Stomach smooth muscle (tissue), 2 donors: ENCODE data around the gene ZNF236.
A peak's percentile ranks its signal among the peaks of the same experiment; 100 is the strongest.
"Not testable (repeated sequence)": the region's sequence is repeated elsewhere in the genome, so short reads cannot be mapped to it uniquely, and the experiment has no call there.

Experiments used
- H3K27ac ChIP-seq: one replicate; pipeline ENCODE4 v1.7.0; 2013; ENCODE audit warnings: mild to moderate bottlenecking, low read length, inconsistent platforms
- H3K27me3 ChIP-seq, 2 donors: one replicate each; pipeline ENCODE4 v1.7.0; 2013; ENCODE audit warnings: low read length in 2 of 2; ENCODE audit not compliant: insufficient read depth in 2 of 2, control insufficient read depth in 1 of 2
- H3K36me3 ChIP-seq, 2 donors: one replicate each; pipeline ENCODE4 v1.7.0; 2013; ENCODE audit warnings: low read length in 2 of 2; ENCODE audit not compliant: control insufficient read depth in 2 of 2, insufficient read depth in 2 of 2
- H3K4me1 ChIP-seq: one replicate; pipeline ENCODE4 v1.7.0; 2013; ENCODE audit warnings: low read length; ENCODE audit not compliant: control insufficient read depth, insufficient read depth
- H3K4me3 ChIP-seq, 2 donors: one replicate each; pipeline ENCODE4 v1.7.0; 2013; ENCODE audit warnings: low read length in 2 of 2
- H3K9ac ChIP-seq, 2 donors: one replicate each; pipeline ENCODE4 v1.7.0; 2013; ENCODE audit warnings: low read length in 2 of 2, mild to moderate bottlenecking in 1 of 2
- H3K9me3 ChIP-seq, 2 donors: one replicate each; pipeline ENCODE4 v1.7.0; 2013; ENCODE audit warnings: low read length in 2 of 2; ENCODE audit not compliant: control insufficient read depth in 2 of 2
- donor health status: healthy.
- donor health status: Pancreatic carcinoma.

The ZNF236 gene

GRCh38 chr18:76803413-76803812 is 18.9 kb upstream of the ZNF236 start:
- H3K4me1 ChIP-seq: peaks cover 7% of the 10 kb centered on the region
- no peak overlapping the region for H3K27ac ChIP-seq
- no peak overlapping the region for H3K9ac ChIP-seq
- H3K9me3 ChIP-seq: no peaks in the 10 kb centered on the region
- peak overlapping the region in 1 of 2 donors; percentile 54 for H3K4me3 ChIP-seq
- H3K36me3 ChIP-seq: no peaks in the 10 kb centered on the region
- H3K27me3 ChIP-seq: no peaks in the 10 kb centered on the region

DNA sequence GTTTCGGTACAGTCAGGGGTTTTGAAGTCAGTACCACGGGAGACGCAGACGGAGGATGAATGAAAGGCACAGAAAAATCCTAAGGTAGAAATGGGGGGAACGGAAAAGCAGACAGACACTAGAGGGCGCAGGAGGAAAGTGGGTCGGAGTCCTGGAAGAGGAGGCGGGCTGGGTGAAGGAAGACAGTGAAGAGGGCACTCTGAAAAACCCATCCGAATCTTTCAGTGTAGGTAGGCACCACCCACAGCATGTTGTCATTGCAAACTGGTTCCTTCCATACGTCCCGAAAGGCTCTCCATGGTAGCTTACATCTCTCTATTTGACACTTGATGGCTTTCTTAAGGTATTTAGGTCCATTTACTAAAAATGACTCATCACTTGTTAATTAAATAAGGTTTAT is 18.5 kb upstream of the ZNF236 start:
- Histone ChIP-seq H3K36me3 (no peaks in the 10 kb centered on the region), H3K27ac (no peak overlapping the region), H3K9me3 (no peaks in the 10 kb centered on the region), H3K4me3 (peak overlapping the region in 1 of 2 donors; percentile 54), H3K27me3 (no peaks in the 10 kb centered on the region), H3K9ac (no peak overlapping the region), H3K4me1 (peaks cover 7% of the 10 kb centered on the region)

DNA sequence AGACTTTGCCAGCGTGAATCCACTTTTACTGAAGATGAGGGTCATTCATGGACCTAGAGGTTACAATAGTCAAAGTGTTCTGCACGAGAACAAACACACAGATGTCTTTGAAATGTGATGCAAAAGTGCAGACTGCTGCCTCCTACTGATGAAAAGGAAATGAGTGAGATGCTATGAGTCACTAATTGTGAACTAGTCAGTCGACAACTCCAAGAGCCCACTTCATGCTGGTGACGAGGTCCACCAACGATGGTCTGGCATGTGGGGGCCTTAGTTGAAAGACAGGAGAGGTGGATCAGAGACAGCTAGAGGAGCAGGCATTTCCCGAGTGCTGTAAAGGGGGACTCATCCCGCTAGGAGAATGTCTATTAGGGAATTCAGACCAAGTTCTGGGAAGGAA is 17.1 kb upstream of the ZNF236 start:
- H3K9ac ChIP-seq: no peak overlapping the region
- no peaks in the 10 kb centered on the region for H3K9me3 ChIP-seq
- H3K4me1 ChIP-seq: peaks cover 7% of the 10 kb centered on the region
- no peak overlapping the region for H3K27ac ChIP-seq
- H3K36me3 ChIP-seq: no peaks in the 10 kb centered on the region
- H3K4me3 ChIP-seq: no peak overlapping the region
- H3K27me3 ChIP-seq: no peaks in the 10 kb centered on the region

DNA sequence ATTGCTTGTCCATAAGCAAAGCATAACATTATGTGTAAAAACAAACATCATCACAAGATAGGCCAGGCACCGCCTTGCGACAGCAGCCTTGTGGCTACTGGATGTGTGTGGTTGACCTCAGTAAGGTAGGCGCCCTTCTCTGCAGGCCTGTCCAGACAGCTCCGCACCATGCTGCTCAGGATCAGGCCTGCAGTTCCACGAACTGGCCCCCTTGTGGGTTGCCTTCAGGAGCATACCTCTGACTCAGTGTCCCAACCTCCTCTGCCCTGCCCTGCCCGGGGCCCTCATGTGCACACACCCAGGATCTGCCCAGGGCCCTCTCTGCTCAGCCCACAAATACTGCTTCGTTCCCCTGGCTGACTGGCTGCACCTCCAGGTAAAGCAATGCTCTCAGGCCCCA is 16.1 kb upstream of the ZNF236 start:
- no peak overlapping the region for H3K9ac ChIP-seq
- H3K9me3 ChIP-seq: no peaks in the 10 kb centered on the region
- H3K36me3 ChIP-seq: no peaks in the 10 kb centered on the region
- no peak overlapping the region for H3K4me3 ChIP-seq
- H3K27ac ChIP-seq: no peak overlapping the region
- H3K4me1 ChIP-seq: peaks cover 7% of the 10 kb centered on the region
- no peaks in the 10 kb centered on the region for H3K27me3 ChIP-seq

DNA sequence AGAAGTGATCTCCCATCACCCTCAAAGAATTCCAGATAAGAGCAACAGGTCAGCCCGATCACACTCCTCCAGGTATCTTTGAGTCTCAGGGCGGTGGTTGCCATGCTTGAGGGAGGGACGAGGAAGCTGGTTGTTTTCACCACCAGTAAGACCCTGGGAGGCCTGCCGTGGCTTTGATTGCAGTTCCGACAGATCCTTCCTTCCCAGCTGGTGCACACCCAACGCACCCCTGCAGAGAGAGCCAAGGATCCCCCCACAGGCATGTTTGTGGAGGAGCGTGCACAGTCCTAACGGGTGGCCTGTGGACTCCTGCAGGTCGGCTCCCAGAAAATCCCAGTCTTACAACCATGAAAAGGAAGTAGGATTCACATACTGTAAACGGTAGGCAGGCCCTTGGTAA is 13.8 kb upstream of the ZNF236 start:
- peaks cover 1% of the 10 kb centered on the region for H3K4me1 ChIP-seq
- no peaks in the 10 kb centered on the region for H3K36me3 ChIP-seq
- H3K9ac ChIP-seq: no peak overlapping the region
- no peaks in the 10 kb centered on the region for H3K27me3 ChIP-seq
- no peak overlapping the region for H3K4me3 ChIP-seq
- H3K9me3 ChIP-seq: no peaks in the 10 kb centered on the region
- no peak overlapping the region for H3K27ac ChIP-seq

DNA sequence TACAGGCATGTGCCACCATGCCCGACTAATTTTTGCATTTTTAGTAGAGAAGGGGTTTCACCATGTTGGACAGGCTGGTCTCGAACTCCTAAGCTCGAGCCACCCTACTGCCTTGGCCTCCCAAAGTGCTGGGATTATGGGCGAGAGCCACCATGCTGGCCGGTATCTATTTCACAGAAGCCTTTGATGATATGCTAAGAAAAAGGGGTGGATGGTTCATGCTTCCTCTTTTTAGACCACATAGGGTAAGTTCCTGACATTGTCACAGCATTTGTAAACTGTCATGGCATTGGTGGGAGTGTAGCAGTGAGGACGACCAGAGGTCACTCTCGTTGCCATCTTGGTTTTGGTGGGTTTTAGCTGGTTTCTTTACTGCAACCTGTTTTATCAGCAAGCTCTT is 10.8 kb upstream of the ZNF236 start:
- H3K9ac ChIP-seq, H3K4me1 ChIP-seq, H3K36me3 ChIP-seq, H3K4me3 ChIP-seq, H3K9me3 ChIP-seq, H3K27ac ChIP-seq, H3K27me3 ChIP-seq: not testable (repeated sequence)

GRCh38 chr18:76814256-76814655 is 8.1 kb upstream of the ZNF236 start:
- Histone ChIP-seq H3K9ac (no peak overlapping the region), H3K9me3 (no peaks in the 10 kb centered on the region), H3K27ac (no peak overlapping the region), H3K27me3 (no peaks in the 10 kb centered on the region), H3K4me1 (no peaks in the 10 kb centered on the region), H3K36me3 (peaks cover 0 to 3% of the 10 kb centered on the region in 2 donors), H3K4me3 (no peak overlapping the region)

GRCh38 chr18:76816127-76816526 is 6.2 kb upstream of the ZNF236 start:
- H3K9ac ChIP-seq: no peak overlapping the region
- no peak overlapping the region for H3K27ac ChIP-seq
- peaks cover 9% of the 10 kb centered on the region for H3K4me1 ChIP-seq
- H3K27me3 ChIP-seq: no peaks in the 10 kb centered on the region
- H3K9me3 ChIP-seq: no peaks in the 10 kb centered on the region
- H3K36me3 ChIP-seq: peaks cover 0 to 3% of the 10 kb centered on the region in 2 donors
- no peak overlapping the region for H3K4me3 ChIP-seq

DNA sequence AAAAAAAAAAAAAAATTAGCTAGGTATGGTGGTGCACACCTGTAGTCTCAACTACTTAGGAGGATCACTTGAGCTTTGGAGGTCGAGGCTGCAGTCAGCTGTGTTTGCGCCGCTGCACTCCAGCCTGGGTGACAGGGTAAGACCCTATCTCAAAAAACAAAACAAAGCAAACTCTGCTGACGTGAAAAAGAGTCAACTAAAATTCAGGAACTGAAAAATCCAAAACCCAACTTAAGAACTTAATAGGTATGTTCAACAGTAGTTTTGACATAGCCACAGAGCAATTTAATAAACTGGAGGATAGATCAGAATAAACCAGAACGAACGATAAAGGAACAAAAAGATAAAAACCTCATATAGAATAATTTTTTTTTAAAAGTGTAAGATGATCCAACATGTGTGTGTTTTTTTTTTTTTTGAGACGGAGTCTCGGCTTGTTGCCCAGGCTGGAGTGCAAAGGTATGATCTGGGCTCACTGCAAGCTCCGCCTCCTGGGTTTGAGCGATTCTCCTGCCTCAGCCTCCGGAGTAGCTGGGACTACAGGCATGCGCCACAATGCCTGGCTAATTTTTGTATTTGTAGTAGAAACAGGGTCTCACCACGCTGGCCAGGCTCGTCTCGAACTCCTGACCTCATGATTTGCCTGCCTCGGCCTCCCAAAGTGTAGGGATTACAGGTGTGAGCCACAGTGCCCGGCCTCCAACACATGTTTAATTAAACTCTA is 4.3 kb upstream of the ZNF236 start:
- H3K27ac ChIP-seq: no peak overlapping the region
- no peak overlapping the region for H3K4me3 ChIP-seq
- peaks cover 0 to 3% of the 10 kb centered on the region in 2 donors for H3K36me3 ChIP-seq
- no peaks in the 10 kb centered on the region for H3K27me3 ChIP-seq
- no peaks in the 10 kb centered on the region for H3K9me3 ChIP-seq
- H3K4me1 ChIP-seq: peaks cover 13% of the 10 kb centered on the region
- no peak overlapping the region for H3K9ac ChIP-seq

GRCh38 chr18:76819411-76820136 is 2.8 kb upstream of the ZNF236 start:
- Histone ChIP-seq H3K4me1 (peaks cover 20% of the 10 kb centered on the region), H3K9me3 (no peaks in the 10 kb centered on the region), H3K36me3 (peaks cover 0 to 3% of the 10 kb centered on the region in 2 donors), H3K9ac (no peak overlapping the region), H3K27me3 (no peaks in the 10 kb centered on the region), H3K27ac (no peak overlapping the region), H3K4me3 (no peak overlapping the region)

DNA sequence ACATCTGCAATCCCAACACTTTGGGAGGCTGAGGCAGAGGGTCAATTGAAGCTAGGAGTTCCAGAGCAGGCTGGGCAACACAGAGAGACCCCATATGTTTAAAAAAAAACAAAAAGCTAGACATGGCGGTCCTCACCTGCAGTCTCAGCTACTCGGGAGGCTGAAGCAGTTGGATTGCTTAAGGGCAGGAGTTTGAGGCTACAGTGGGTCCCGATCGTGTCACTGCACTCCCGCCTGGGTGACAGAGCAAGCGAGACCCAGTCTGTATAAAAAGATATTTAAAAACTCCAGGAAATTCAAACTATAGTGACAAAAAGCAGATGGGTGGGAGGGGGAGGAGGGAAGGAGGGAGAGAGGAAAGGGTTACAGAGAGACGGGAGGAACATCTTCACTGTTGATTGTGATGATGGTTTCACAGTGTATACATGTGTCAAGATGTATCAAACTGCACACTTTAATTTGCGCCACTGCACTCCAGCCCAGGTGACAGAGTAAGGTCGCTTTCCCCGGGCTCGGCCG is 942 bp upstream of the ZNF236 start:
- peak overlapping the region; percentile 95 to 96 for H3K9ac ChIP-seq
- H3K4me3 ChIP-seq: peak overlapping the region; percentile 95 to 98
- no peaks in the 10 kb centered on the region for H3K9me3 ChIP-seq
- no peaks in the 10 kb centered on the region for H3K36me3 ChIP-seq
- peaks cover 20% of the 10 kb centered on the region for H3K4me1 ChIP-seq
- no peaks in the 10 kb centered on the region for H3K27me3 ChIP-seq
- H3K27ac ChIP-seq: peak overlapping the region; percentile 86
